ENCODE measurements around the gene ROCK2.
"Not testable (repeated sequence)": the region's sequence is repeated elsewhere in the genome, so short reads cannot be mapped to it uniquely, and the experiment has no call there.

ROCK2 gene

GRCh38 chr2:11257964-11258363, 86.5 kb downstream of the ROCK2 start:
- in situ Hi-C loops (cut with MboI; ENCODE audit: low sequenced_read_pairs, unreplicated experiment): no loop called here
- peak; percentile 24 for DNase-seq (ENCODE audit: low spot score)
- no peak for TF ChIP-seq CTCF (IDR thresholded peaks at IDR 0.05; ENCODE audit: borderline replicate concordance, control extremely low read depth, extremely low read depth, insufficient read depth, missing control alignments)

GRCh38 chr2:11257078-11257477, 87.4 kb downstream of the ROCK2 start:
- in situ Hi-C loops (cut with MboI; ENCODE audit: low sequenced_read_pairs, unreplicated experiment): no loop called here
- TF ChIP-seq CTCF (IDR thresholded peaks at IDR 0.05; ENCODE audit: borderline replicate concordance, control extremely low read depth, extremely low read depth, insufficient read depth, missing control alignments): no peak
- DNase-seq (ENCODE audit: low spot score): no peak

GRCh38 chr2:11256166-11256565, 88.3 kb downstream of the ROCK2 start:
- in situ Hi-C loops (cut with MboI; ENCODE audit: low sequenced_read_pairs, unreplicated experiment): no loop called here
- no peak for TF ChIP-seq CTCF (IDR thresholded peaks at IDR 0.05; ENCODE audit: borderline replicate concordance, control extremely low read depth, extremely low read depth, insufficient read depth, missing control alignments)
- DNase-seq (ENCODE audit: low spot score): no peak

GRCh38 chr2:11254100-11254536, 90.3 kb downstream of the ROCK2 start:
- no peak for DNase-seq (ENCODE audit: low spot score)
- TF ChIP-seq CTCF (IDR thresholded peaks at IDR 0.05; ENCODE audit: borderline replicate concordance, control extremely low read depth, extremely low read depth, insufficient read depth, missing control alignments): no peak
- in situ Hi-C loops (cut with MboI; ENCODE audit: low sequenced_read_pairs, unreplicated experiment): no loop called here

GRCh38 chr2:11252458-11252857, 92.0 kb downstream of the ROCK2 start:
- DNase-seq (ENCODE audit: low spot score); in situ Hi-C loops (cut with MboI; ENCODE audit: low sequenced_read_pairs, unreplicated experiment): not testable (repeated sequence)

GRCh38 chr2:11250400-11251196, 93.8 kb downstream of the ROCK2 start:
- in situ Hi-C loops (cut with MboI; ENCODE audit: low sequenced_read_pairs, unreplicated experiment): no loop called here
- no peak for TF ChIP-seq CTCF (IDR thresholded peaks at IDR 0.05; ENCODE audit: borderline replicate concordance, control extremely low read depth, extremely low read depth, insufficient read depth, missing control alignments)
- DNase-seq (ENCODE audit: low spot score): no peak

GRCh38 chr2:11245322-11245721, 99.1 kb downstream of the ROCK2 start:
- in situ Hi-C loops (cut with MboI; ENCODE audit: low sequenced_read_pairs, unreplicated experiment): no loop called here
- no peak for DNase-seq (ENCODE audit: low spot score)
- TF ChIP-seq CTCF (IDR thresholded peaks at IDR 0.05; ENCODE audit: borderline replicate concordance, control extremely low read depth, extremely low read depth, insufficient read depth, missing control alignments): no peak

Measured in GM13976 (cell line).